HEK293 (cell line): ENCODE results near the gene PLCD3.

Experiments
- CTCF ChIA-PET: fragments of 350-600 bp; formaldehyde crosslinking; extraction: SDS; loops from one replicate; lab custom pipeline; 2021; ENCODE audit warnings: antibody characterized with exemption; lab: Yijun Ruan, JAX
- POLR2A ChIA-PET: fragments of 300-600 bp; formaldehyde crosslinking; extraction: SDS; loops from one replicate; lab custom pipeline; 2020; ENCODE audit warnings: antibody characterized with exemption, inconsistent platforms; lab: Yijun Ruan, JAX
- H3K27ac ChIP-seq: fragments of 200-500 bp; sonication (Bioruptor generic); 2 replicates; pipeline ENCODE4 v1.5.1; 2014; ENCODE audit warnings: low read depth, low read length, control low read depth, inconsistent platforms; ENCODE audit errors: extremely low read depth
- H3K36me3 ChIP-seq, 2 experiments: fragments of 200-500 bp in 1 of 2; sonication (Bioruptor generic) in 1 of 2; 1 replicate in 1 of 2; 2 replicates in 1 of 2; pipeline ENCODE4 v1.5.1; 2014 to 2017; ENCODE audit warnings: inconsistent platforms in 2 of 2, low read length in 2 of 2; ENCODE audit not compliant: control insufficient read depth in 2 of 2, insufficient read depth in 1 of 2
- H3K4me1 ChIP-seq: fragments of 200-500 bp; sonication (Bioruptor generic); 2 replicates; pipeline ENCODE4 v1.5.1; 2014; ENCODE audit warnings: mild to moderate bottlenecking, low read length, inconsistent platforms; ENCODE audit not compliant: control insufficient read depth, insufficient read depth
- H3K4me3 ChIP-seq: 2 replicates; pipeline ENCODE4 v1.5.1; 2011; ENCODE audit warnings: low read depth, mild to moderate bottlenecking, control low read depth, low read length, moderate library complexity
- H3K9me3 ChIP-seq: fragments of 200-500 bp; sonication (Bioruptor generic); 2 replicates; pipeline ENCODE4 v1.5.1; 2014; ENCODE audit warnings: low read depth, low read length, inconsistent platforms; ENCODE audit not compliant: control insufficient read depth, insufficient read depth
- EGR2 ChIP-seq: fragments of 450-650 bp; formaldehyde crosslinking; IDR thresholded peaks from 2 replicates; pipeline ENCODE4 v1.5.1; 2016; ENCODE audit warnings: low read depth, missing biosample characterization, missing genetic modification characterization
- HOXA7 ChIP-seq: sonication (generic); formaldehyde crosslinking; IDR thresholded peaks from 2 replicates; pipeline ENCODE4 v1.8.1; 2022; ENCODE audit warnings: missing genetic modification reagents, borderline replicate concordance
- IKZF3 ChIP-seq: fragments of 450-650 bp; IDR thresholded peaks from 2 replicates; pipeline ENCODE4 v1.5.0; 2018; ENCODE audit warnings: missing biosample characterization, mild to moderate bottlenecking, missing genetic modification characterization, moderate library complexity
- INSM2 ChIP-seq: fragments of 450-650 bp; formaldehyde crosslinking; IDR thresholded peaks from 2 replicates; pipeline ENCODE4 v1.5.1; 2016; ENCODE audit warnings: missing biosample characterization, missing genetic modification characterization
- PRDM10 ChIP-seq: fragments of 450-650 bp; formaldehyde crosslinking; IDR thresholded peaks from 2 replicates; pipeline ENCODE4 v1.5.1; 2016; ENCODE audit warnings: missing biosample characterization, missing genetic modification characterization
- SP3 ChIP-seq: fragments of 450-650 bp; formaldehyde crosslinking; IDR thresholded peaks from 2 replicates; pipeline ENCODE4 v1.5.1; 2016; ENCODE audit warnings: missing biosample characterization, missing genetic modification characterization
- ZBTB7A ChIP-seq: fragments of 450-650 bp; formaldehyde crosslinking; IDR thresholded peaks from 2 replicates; pipeline ENCODE4 v1.5.1; 2016; ENCODE audit warnings: low read depth, missing biosample characterization, missing genetic modification characterization
- ZBTB8A ChIP-seq: fragments of 450-650 bp; formaldehyde crosslinking; IDR thresholded peaks from 2 replicates; pipeline ENCODE4 v1.5.1; 2016; ENCODE audit warnings: missing biosample characterization, missing genetic modification characterization
- ZFHX2 ChIP-seq: fragments of 450-650 bp; formaldehyde crosslinking; conservative IDR thresholded peaks from 2 replicates; pipeline ENCODE4 v1.5.1; 2016; ENCODE audit warnings: missing biosample characterization, missing genetic modification characterization
- ZFP37 ChIP-seq: fragments of 450-650 bp; formaldehyde crosslinking; IDR thresholded peaks from 2 replicates; pipeline ENCODE4 v1.5.1; 2016; ENCODE audit warnings: missing biosample characterization, missing genetic modification characterization
- ZNF146 ChIP-seq: fragments of 450-650 bp; formaldehyde crosslinking; IDR thresholded peaks from 2 replicates; pipeline ENCODE4 v1.5.1; 2016; ENCODE audit warnings: missing biosample characterization, missing genetic modification characterization
- ZNF155 ChIP-seq: fragments of 450-650 bp; formaldehyde crosslinking; IDR thresholded peaks from 2 replicates; pipeline ENCODE4 v1.5.1; 2016; ENCODE audit warnings: missing biosample characterization, missing genetic modification characterization
- ZNF2 ChIP-seq: fragments of 450-650 bp; formaldehyde crosslinking; IDR thresholded peaks from 2 replicates; pipeline ENCODE4 v1.5.1; 2016; ENCODE audit warnings: missing biosample characterization, missing genetic modification characterization
- ZNF266 ChIP-seq: fragments of 450-650 bp; formaldehyde crosslinking; IDR thresholded peaks from 2 replicates; pipeline ENCODE4 v1.5.1; 2016; ENCODE audit warnings: missing biosample characterization, missing genetic modification characterization, low read depth
- ZNF341 ChIP-seq: fragments of 450-650 bp; formaldehyde crosslinking; IDR thresholded peaks from 2 replicates; pipeline ENCODE4; 2016; ENCODE audit warnings: low read depth, missing biosample characterization, missing genetic modification characterization
- ZNF398 ChIP-seq: fragments of 450-650 bp; formaldehyde crosslinking; IDR thresholded peaks from 2 replicates; pipeline ENCODE4 v1.5.1; 2017; ENCODE audit warnings: missing biosample characterization, missing genetic modification characterization
- ZNF501 ChIP-seq: fragments of 450-650 bp; formaldehyde crosslinking; IDR thresholded peaks from 2 replicates; pipeline ENCODE4 v1.5.1; 2016; ENCODE audit warnings: missing biosample characterization, missing genetic modification characterization
- ZNF560 ChIP-seq: fragments of 450-650 bp; formaldehyde crosslinking; IDR thresholded peaks from 2 replicates; pipeline ENCODE4 v1.5.1; 2017; ENCODE audit warnings: missing biosample characterization, missing genetic modification characterization, borderline replicate concordance
- ZNF561 ChIP-seq: fragments of 450-650 bp; IDR thresholded peaks from 2 replicates; pipeline ENCODE4 v1.5.1; 2018; ENCODE audit warnings: missing biosample characterization, missing genetic modification characterization, borderline replicate concordance
- ZNF623 ChIP-seq: fragments of 450-650 bp; formaldehyde crosslinking; IDR thresholded peaks from 2 replicates; pipeline ENCODE4 v1.5.1; 2016; ENCODE audit warnings: missing biosample characterization, missing genetic modification characterization
- ZNF654 ChIP-seq: fragments of 450-650 bp; formaldehyde crosslinking; IDR thresholded peaks from 2 replicates; pipeline ENCODE4 v1.5.1; 2016; ENCODE audit warnings: low read depth, missing biosample characterization, missing genetic modification characterization
- ZNF768 ChIP-seq: fragments of 450-650 bp; formaldehyde crosslinking; IDR thresholded peaks from 2 replicates; pipeline ENCODE4 v1.5.1; 2018; ENCODE audit warnings: missing biosample characterization, mild to moderate bottlenecking, missing genetic modification characterization
- TF ChIP-seq, protein P1 (sequence below): fragments of 450-650 bp; formaldehyde crosslinking; IDR thresholded peaks from 2 replicates; pipeline ENCODE4 v1.5.1; 2017; ENCODE audit warnings: missing biosample characterization, missing genetic modification characterization
- TF ChIP-seq, protein P2 (sequence below): fragments of 450-650 bp; formaldehyde crosslinking; IDR thresholded peaks from 2 replicates; pipeline ENCODE4 v1.5.1; 2017; ENCODE audit warnings: missing biosample characterization, missing genetic modification characterization

Gene PLCD3

DNA sequence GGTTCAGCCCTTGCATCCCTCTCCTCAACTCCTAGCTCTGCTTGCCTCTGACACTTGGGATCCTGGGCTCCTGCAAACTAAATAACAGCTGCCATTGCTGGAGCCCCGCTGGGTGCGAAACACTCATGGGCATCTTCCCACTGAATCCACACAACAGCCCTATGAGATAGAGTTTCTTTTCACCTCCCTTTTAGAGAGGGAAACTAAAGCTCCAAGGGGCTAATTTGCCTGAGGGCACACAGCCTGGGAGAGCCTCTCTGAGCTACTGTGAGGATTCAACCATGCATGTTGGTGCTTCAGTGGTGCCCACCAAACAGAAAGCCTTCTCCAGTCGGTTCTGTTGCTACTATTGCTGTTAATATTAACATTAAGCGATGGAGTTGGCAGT is 7.2 kb upstream of the PLCD3 start:
- H3K4me3 ChIP-seq: no peak overlapping the region
- H3K4me1 ChIP-seq: peaks cover 7% of the 10 kb centered on the region; the same call in 1 of the 2 replicates
- CTCF ChIA-PET: interaction anchor here (7.8 to 10.1 kb wide), 2 partner anchors 13 to 58 kb away, joined by 209 to 301 read pairs; partner anchors contain the start of gene HEXIM1
- H3K36me3 ChIP-seq: peaks cover 0 to 22% of the 10 kb centered on the region in 2 experiments; a peak in 1 of 3 replicates
- H3K9me3 ChIP-seq: no peaks in the 10 kb centered on the region
- no peak overlapping the region for H3K27ac ChIP-seq
- TF ChIP-seq ZNF654 (tag by site-specific recombination): no peak
- TF ChIP-seq ZBTB8A (tag by site-specific recombination): 0 out of 2 replicates have a peak, but pooled peaks have one; percentile 16
- TF ChIP-seq, all 188 proteins: peak for 1
- POLR2A ChIA-PET: interaction anchor here (7.8 kb wide), 1 partner anchor 10 kb away, joined by 192 read pairs; the partner anchor contains the start of gene HEXIM1

DNA sequence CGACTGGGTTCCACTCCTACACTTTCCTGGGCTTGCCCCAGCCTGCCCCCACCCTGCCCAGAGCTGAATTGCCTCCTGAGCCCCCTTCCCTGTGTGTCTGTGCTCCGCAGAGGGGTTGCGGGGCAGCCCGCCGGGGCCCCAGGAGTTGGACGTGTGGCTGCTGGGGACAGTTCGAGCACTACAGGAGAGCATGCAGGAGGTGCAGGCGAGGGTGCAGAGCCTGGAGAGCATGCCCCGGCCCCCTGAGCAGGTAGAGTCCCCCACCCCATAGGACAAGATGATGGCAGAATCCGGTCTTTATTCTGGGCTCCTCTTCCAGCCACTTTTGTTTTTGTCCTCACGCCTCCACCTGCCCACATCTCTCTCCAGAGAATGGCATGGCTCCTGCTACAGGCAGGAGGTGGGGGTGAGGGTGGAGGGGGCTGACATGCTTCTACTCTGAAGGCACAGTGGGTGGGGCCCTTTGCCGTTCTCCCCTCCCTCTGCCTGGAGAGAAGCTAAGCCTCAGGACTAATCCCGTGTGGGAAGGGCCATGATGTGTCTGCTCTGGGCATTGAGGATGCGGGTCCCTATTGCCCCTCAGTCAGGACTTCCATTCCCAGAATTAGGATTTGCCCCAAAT is 6.7 kb upstream of the PLCD3 start:
- Histone ChIP-seq H3K36me3 (peaks cover 0 to 22% of the 10 kb centered on the region in 2 experiments; a peak in 1 of 3 replicates), H3K4me3 (no peak overlapping the region), H3K9me3 (no peaks in the 10 kb centered on the region), H3K4me1 (peaks cover 7% of the 10 kb centered on the region; the same call in 1 of the 2 replicates), H3K27ac (no peak overlapping the region)
- ChIA-PET CTCF (interaction anchor here (7.8 to 10.1 kb wide), 2 partner anchors 13 to 59 kb away, joined by 209 to 301 read pairs; partner anchors contain the start of gene HEXIM1), POLR2A (interaction anchor here (7.8 kb wide), 1 partner anchor 10 kb away, joined by 192 read pairs; the partner anchor contains the start of gene HEXIM1)
- TF ChIP-seq ZNF768 (tag by site-specific recombination): no peak
- 0 out of 2 replicates have a peak, but pooled peaks have one; percentile 11 for TF ChIP-seq IKZF3 (tag by site-specific recombination)
- peak; percentile 78 for TF ChIP-seq PRDM10 (tag by site-specific recombination)
- no peak for TF ChIP-seq ZFP37 (tag by site-specific recombination)
- TF ChIP-seq ZNF2 (tag by site-specific recombination): no peak
- no peak for TF ChIP-seq ZNF561 (tag by site-specific recombination)
- no peak for TF ChIP-seq ZNF623 (tag by site-specific recombination)
- TF ChIP-seq ZNF155 (tag by site-specific recombination): no peak
- no peak for TF ChIP-seq ZBTB7A (tag by site-specific recombination)
- no peak for TF ChIP-seq HOXA7 (CRISPR knock-in tag)
- TF ChIP-seq ZFHX2 (tag by site-specific recombination): peak; percentile 92
- TF ChIP-seq EGR2: peak; percentile 89
- TF ChIP-seq, protein P1, sequence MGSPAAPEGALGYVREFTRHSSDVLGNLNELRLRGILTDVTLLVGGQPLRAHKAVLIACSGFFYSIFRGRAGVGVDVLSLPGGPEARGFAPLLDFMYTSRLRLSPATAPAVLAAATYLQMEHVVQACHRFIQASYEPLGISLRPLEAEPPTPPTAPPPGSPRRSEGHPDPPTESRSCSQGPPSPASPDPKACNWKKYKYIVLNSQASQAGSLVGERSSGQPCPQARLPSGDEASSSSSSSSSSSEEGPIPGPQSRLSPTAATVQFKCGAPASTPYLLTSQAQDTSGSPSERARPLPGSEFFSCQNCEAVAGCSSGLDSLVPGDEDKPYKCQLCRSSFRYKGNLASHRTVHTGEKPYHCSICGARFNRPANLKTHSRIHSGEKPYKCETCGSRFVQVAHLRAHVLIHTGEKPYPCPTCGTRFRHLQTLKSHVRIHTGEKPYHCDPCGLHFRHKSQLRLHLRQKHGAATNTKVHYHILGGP (tag by site-specific recombination): no peak
- TF ChIP-seq SP3 (tag by site-specific recombination): no peak
- no peak for TF ChIP-seq ZNF146
- TF ChIP-seq ZNF266: no peak
- no peak for TF ChIP-seq INSM2
- peak; percentile 27; the same call in 1 of the 2 replicates for TF ChIP-seq ZNF398
- TF ChIP-seq, protein P2, sequence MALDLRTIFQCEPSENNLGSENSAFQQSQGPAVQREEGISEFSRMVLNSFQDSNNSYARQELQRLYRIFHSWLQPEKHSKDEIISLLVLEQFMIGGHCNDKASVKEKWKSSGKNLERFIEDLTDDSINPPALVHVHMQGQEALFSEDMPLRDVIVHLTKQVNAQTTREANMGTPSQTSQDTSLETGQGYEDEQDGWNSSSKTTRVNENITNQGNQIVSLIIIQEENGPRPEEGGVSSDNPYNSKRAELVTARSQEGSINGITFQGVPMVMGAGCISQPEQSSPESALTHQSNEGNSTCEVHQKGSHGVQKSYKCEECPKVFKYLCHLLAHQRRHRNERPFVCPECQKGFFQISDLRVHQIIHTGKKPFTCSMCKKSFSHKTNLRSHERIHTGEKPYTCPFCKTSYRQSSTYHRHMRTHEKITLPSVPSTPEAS (tag by site-specific recombination): no peak
- no peak for TF ChIP-seq ZNF501 (tag by site-specific recombination)
- no peak for TF ChIP-seq ZNF560 (tag by site-specific recombination)
- TF ChIP-seq ZNF341 (tag by site-specific recombination): peak; percentile 34
